Endothelial cell of umbilical vein (primary cell): ENCODE results near the gene TCF7L2. TPM values are rescaled to one million over a fixed set of nuclear protein-coding genes. Genes with fewer than 3 reads are reported as not detected.

Experiments used
- BruUV-seq: library from RNA; stranded (reverse); fragments of 400-500 nt; replicated peaks from 2 replicates; lab custom pipeline; 2021; lab: Mats Ljungman, UMichigan
- CTCF ChIA-PET: fragments of 300-600, 350-600 bp; sonication (Branson Sonifier 250); formaldehyde crosslinking; loops from one replicate; lab custom pipeline; 2021; ENCODE audit warnings: antibody characterized with exemption, inconsistent platforms; lab: Charles Lee
- POLR2A ChIA-PET: fragments of 300-600, 350-600 bp; sonication (Branson Sonifier 250); formaldehyde crosslinking; loops from one replicate; lab custom pipeline; 2021; ENCODE audit warnings: antibody characterized with exemption, inconsistent platforms; lab: Charles Lee
- DNase-seq: peaks from one replicate; pipeline ENCODE4 v3.0.0-alpha.2; 2011; ENCODE audit warnings: low read depth, low spot score
- FAIRE-seq: peaks from 2 replicates; lab custom pipeline; 2011; peaks lifted over from hg19 to GRCh38; lab: Jason Lieb, UNC
- H2AFZ ChIP-seq: 2 replicates; pipeline ENCODE4 v1.6.0; 2012; ENCODE audit warnings: low read depth, low read length, control low read depth, inconsistent platforms
- H3K27ac ChIP-seq: 2 replicates; pipeline ENCODE4 v1.5.1; 2011; ENCODE audit warnings: low read depth, mild to moderate bottlenecking, control low read depth, low read length, moderate library complexity; ENCODE audit not compliant: insufficient read depth
- H3K27me3 ChIP-seq, 2 experiments: 2 replicates each; pipeline versions ENCODE4 v1.6.0 to v1.6.1; 2011; ENCODE audit warnings: low read length in 2 of 2, mixed read lengths in 1 of 2; ENCODE audit not compliant: control insufficient read depth in 2 of 2, insufficient read depth in 2 of 2
- H3K36me3 ChIP-seq, 2 experiments: 2 replicates in 1 of 2; 3 replicates in 1 of 2; pipeline ENCODE4 v1.5.1; 2011; ENCODE audit warnings: low read length in 2 of 2, mild to moderate bottlenecking in 1 of 2, moderate library complexity in 1 of 2; ENCODE audit not compliant: control insufficient read depth in 2 of 2, insufficient read depth in 2 of 2; ENCODE audit errors: extremely low read depth in 1 of 2
- H3K4me1 ChIP-seq: 3 replicates; pipeline ENCODE4 v1.5.1; 2011; ENCODE audit warnings: mild to moderate bottlenecking, low read length; ENCODE audit not compliant: control insufficient read depth, insufficient read depth; ENCODE audit errors: extremely low read depth
- H3K4me2 ChIP-seq: 2 replicates; pipeline ENCODE4 v1.6.1; 2011; ENCODE audit warnings: low read length, control low read depth, mixed read lengths; ENCODE audit not compliant: insufficient read depth
- H3K4me3 ChIP-seq, 3 experiments: fragments of 200-600 bp in 1 of 3; sonication (generic), shearing (Covaris generic) in 1 of 3; replicated peaks in 1 of 3; 2 replicates each; pipeline ENCODE4 v1.5.1; 2011 to 2016; ENCODE audit warnings: control low read depth in 3 of 3, low read length in 3 of 3, mild to moderate bottlenecking in 2 of 3, inconsistent platforms in 1 of 3, low read depth in 1 of 3, moderate library complexity in 1 of 3; ENCODE audit not compliant: insufficient read depth in 1 of 3
- H3K79me2 ChIP-seq: 2 replicates; pipeline ENCODE4 v1.6.0; 2012; ENCODE audit warnings: low read length, inconsistent platforms; ENCODE audit not compliant: control insufficient read depth, insufficient read depth
- H3K9ac ChIP-seq: replicated peaks from 2 replicates; pipeline ENCODE3; 2011; ENCODE audit warnings: low read length, control low read depth; ENCODE audit not compliant: insufficient read depth; ENCODE audit errors: extremely low read depth
- H3K9me1 ChIP-seq: replicated peaks from 3 replicates; pipeline ENCODE4 v1.6.0; 2011; ENCODE audit warnings: mild to moderate bottlenecking, low read length; ENCODE audit not compliant: control insufficient read depth, insufficient read depth; ENCODE audit errors: extremely low read depth
- H3K9me3 ChIP-seq: replicated peaks from 2 replicates; pipeline ENCODE4 v1.5.1; 2012; ENCODE audit warnings: low read length, inconsistent platforms; ENCODE audit not compliant: control insufficient read depth, insufficient read depth
- H4K20me1 ChIP-seq: replicated peaks from 2 replicates; pipeline ENCODE3; 2011; ENCODE audit warnings: mild to moderate bottlenecking, low read length; ENCODE audit not compliant: control insufficient read depth, insufficient read depth; ENCODE audit errors: extremely low read depth
- EZH2 ChIP-seq: IDR thresholded peaks from 2 replicates; pipeline ENCODE4 v1.6.1; 2012; ENCODE audit warnings: borderline replicate concordance, low read depth, mild to moderate bottlenecking, moderate library complexity, low read length, inconsistent platforms; ENCODE audit not compliant: severe bottlenecking
- FOS ChIP-seq: IDR thresholded peaks from 2 replicates; pipeline ENCODE4 v1.6.1; 2011; ENCODE audit warnings: mild to moderate bottlenecking, low read length, moderate library complexity, borderline replicate concordance; ENCODE audit not compliant: insufficient read depth
- GATA2 ChIP-seq: IDR thresholded peaks from 2 replicates; pipeline ENCODE4 v1.7.0; 2011; ENCODE audit warnings: low read depth, mild to moderate bottlenecking, moderate library complexity, mixed read lengths, low read length; ENCODE audit not compliant: insufficient read length, insufficient read depth
- JUN ChIP-seq: IDR thresholded peaks from 2 replicates; pipeline ENCODE4 v1.6.1; 2011; ENCODE audit warnings: borderline replicate concordance, low read depth; ENCODE audit not compliant: insufficient read length, insufficient read depth
- MYC ChIP-seq: IDR thresholded peaks from one replicate; pipeline ENCODE4 v1.6.1; 2011; ENCODE audit warnings: mild to moderate bottlenecking, low read depth, low read length
- POLR2A ChIP-seq: IDR thresholded peaks from 2 replicates; pipeline ENCODE4 v1.6.1; 2012; ENCODE audit warnings: low read depth, mild to moderate bottlenecking, control low read depth, low read length
- POLR2AphosphoS5 ChIP-seq: IDR thresholded peaks from 2 replicates; pipeline ENCODE4 v1.6.1; 2012; ENCODE audit warnings: low read depth, mild to moderate bottlenecking, control low read depth, low read length, moderate library complexity; ENCODE audit not compliant: insufficient read depth
- dilution Hi-C: fragments of 300-500 bp; cut with MboI; formaldehyde crosslinking; loops from one replicate; pipeline ENCODE4 v1.15.0; 2019; ENCODE audit warnings: low sequenced_read_pairs; ENCODE audit not compliant: extremely low pct_ligation_motif_present
- intact Hi-C: fragments of 100-400 bp; cut with micrococcal nuclease; formaldehyde crosslinking; loops from one replicate; pipeline ENCODE4 v1.10.0; 2022
- polyA plus RNA-seq, 4 experiments: library from polyadenylated mRNA; depleted of rRNA in 3 of 4; stranded (reverse) in 3 of 4; unstranded in 1 of 4; fragments of >200 nt; gene quantifications; 2 replicates each; pipeline versions ENCODE4 v1.2.1 to v1.2.3, GENCODE V29; 2011 to 2012; ENCODE audit warnings: missing spikeins in 1 of 4
- total RNA-seq: library from RNA; stranded (reverse); gene quantifications from 2 replicates; pipeline ENCODE4 v1.2.3, GENCODE V29; 2021
- TF ChIP-seq, protein P1 (sequence below): IDR thresholded peaks from 2 replicates; pipeline ENCODE4 v1.6.1; 2011; ENCODE audit not compliant: insufficient read depth, insufficient read length
- TF ChIP-seq, protein P2 (sequence below), 2 donors: IDR thresholded peaks; 1 replicate in 1 of 2; 2 replicates in 1 of 2; pipeline ENCODE4 v1.5.1; 2011; ENCODE audit warnings: low read length in 2 of 2, mild to moderate bottlenecking in 2 of 2, moderate library complexity in 2 of 2, control low read depth in 1 of 2, inconsistent platforms in 1 of 2, low read depth in 1 of 2; ENCODE audit not compliant: insufficient read depth in 1 of 2; ENCODE audit errors: extremely low read depth in 1 of 2

Gene TCF7L2
- total and polyA plus RNA-seq, 2 donors (not counting 3 experiments of a cell fraction or from before 2014, with no cell fraction given), result 9.9 to 21.8 TPM

DNA sequence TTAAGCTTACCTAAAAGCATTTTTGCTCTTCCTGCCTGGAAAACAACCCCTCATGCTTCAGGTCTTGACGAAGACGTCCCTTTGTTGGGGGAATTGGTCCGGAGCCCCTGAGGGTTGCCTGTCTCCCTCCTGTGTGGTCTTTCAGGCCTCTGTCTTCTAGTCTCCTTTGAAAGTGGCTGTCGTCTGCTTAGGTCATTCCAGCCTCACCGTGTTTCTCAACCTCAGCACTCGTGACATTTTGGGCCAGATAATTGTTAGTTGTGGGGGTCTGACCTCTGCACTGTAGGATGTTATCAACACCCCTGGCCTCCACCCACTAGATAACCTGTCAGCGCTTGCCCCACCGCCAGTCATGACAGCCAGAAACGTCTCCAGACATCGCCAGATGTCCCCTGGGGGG lies 219.1 kb downstream of the TCF7L2 start:
- DNase-seq (no peak), FAIRE-seq (no peak)
- Histone ChIP-seq H4K20me1 (no peaks in the 10 kb centered on the region), H3K4me2 (no peak overlapping the region), H2AFZ (no peak overlapping the region), H3K4me1 (peaks cover 3% of the 10 kb centered on the region), H3K79me2 (no peaks in the 10 kb centered on the region), H3K9me3 (no peaks in the 10 kb centered on the region), H3K4me3 (no peak overlapping the region), H3K27ac (no peak overlapping the region), H3K9me1 (no peaks in the 10 kb centered on the region), H3K9ac (no peak overlapping the region), H3K27me3 (no peaks in the 10 kb centered on the region), H3K36me3 (peaks cover 3% of the 10 kb centered on the region in 2 experiments)
- no TSS peak for BruUV-seq
- ChIA-PET CTCF (interaction anchor here (1.1 kb wide), 1 partner anchor 9 kb away, joined by 3 read pairs; no protein-coding TSS in a partner anchor), POLR2A (no interaction called here)
- dilution Hi-C loops, result no loop called here
- intact Hi-C loops, result no loop called here
- TF ChIP-seq EZH2, result no peak

DNA sequence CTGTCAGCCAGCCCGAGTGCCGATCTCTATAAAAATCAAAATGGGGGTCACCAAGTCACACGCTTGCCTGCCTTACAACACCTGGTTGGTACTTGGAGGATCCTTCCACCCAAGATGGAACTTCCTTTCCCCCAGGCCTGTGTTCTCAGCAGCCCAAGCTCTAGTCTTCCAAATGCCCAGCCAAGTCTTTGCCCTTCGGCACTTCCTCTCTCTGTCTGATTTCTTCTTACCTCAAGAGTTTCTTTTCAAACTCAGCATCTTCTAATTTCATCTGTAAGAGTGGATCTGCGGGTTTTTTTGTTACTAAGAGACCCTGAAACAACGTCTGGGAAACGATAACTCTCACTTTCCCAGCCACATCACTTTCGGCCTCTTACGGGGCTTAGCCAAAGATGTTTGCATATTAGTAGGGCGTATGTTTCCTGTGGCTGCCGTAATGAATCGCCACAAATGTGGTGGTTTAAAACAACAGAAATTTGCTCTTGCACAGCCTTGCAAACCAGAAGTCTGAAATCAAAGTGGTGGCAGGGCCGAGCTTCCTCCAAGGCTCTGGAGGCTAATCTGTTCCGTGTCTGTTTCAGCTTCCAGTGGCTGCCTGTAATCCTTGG lies 219.9 kb downstream of the TCF7L2 start:
- Histone ChIP-seq H4K20me1 (no peaks in the 10 kb centered on the region), H3K27ac (no peak overlapping the region), H3K4me3 (no peak overlapping the region), H2AFZ (no peak overlapping the region), H3K9me1 (no peaks in the 10 kb centered on the region), H3K27me3 (no peaks in the 10 kb centered on the region), H3K4me2 (no peak overlapping the region), H3K9ac (no peak overlapping the region), H3K4me1 (peaks cover 3% of the 10 kb centered on the region), H3K9me3 (no peaks in the 10 kb centered on the region), H3K79me2 (no peaks in the 10 kb centered on the region), H3K36me3 (peaks cover 3% of the 10 kb centered on the region in 2 experiments)
- CTCF ChIA-PET, result no interaction called here
- no TSS peak for BruUV-seq
- dilution Hi-C loops, result no loop called here
- FAIRE-seq (no peak), DNase-seq (no peak)
- intact Hi-C loops, result no loop called here
- TF ChIP-seq GATA2, result no peak
- TF ChIP-seq, protein P1, sequence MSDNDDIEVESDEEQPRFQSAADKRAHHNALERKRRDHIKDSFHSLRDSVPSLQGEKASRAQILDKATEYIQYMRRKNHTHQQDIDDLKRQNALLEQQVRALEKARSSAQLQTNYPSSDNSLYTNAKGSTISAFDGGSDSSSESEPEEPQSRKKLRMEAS, result no peak
- no peak for TF ChIP-seq MYC
- TF ChIP-seq EZH2, result no peak
- no peak for TF ChIP-seq FOS
- TF ChIP-seq POLR2AphosphoS5, result no peak
- no peak for TF ChIP-seq JUN
- TF ChIP-seq, protein P2, sequence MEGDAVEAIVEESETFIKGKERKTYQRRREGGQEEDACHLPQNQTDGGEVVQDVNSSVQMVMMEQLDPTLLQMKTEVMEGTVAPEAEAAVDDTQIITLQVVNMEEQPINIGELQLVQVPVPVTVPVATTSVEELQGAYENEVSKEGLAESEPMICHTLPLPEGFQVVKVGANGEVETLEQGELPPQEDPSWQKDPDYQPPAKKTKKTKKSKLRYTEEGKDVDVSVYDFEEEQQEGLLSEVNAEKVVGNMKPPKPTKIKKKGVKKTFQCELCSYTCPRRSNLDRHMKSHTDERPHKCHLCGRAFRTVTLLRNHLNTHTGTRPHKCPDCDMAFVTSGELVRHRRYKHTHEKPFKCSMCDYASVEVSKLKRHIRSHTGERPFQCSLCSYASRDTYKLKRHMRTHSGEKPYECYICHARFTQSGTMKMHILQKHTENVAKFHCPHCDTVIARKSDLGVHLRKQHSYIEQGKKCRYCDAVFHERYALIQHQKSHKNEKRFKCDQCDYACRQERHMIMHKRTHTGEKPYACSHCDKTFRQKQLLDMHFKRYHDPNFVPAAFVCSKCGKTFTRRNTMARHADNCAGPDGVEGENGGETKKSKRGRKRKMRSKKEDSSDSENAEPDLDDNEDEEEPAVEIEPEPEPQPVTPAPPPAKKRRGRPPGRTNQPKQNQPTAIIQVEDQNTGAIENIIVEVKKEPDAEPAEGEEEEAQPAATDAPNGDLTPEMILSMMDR (IDR thresholded peaks at IDR 0.05; ENCODE audit: extremely low read depth in 1 of 2, insufficient read depth in 1 of 2, low read depth in 1 of 2, low read length in 2 of 2), result no peak
- no peak for TF ChIP-seq POLR2A
- POLR2A ChIA-PET, result no interaction called here
